Panc1 (cell line): Measurements from ENCODE around the gene KLF15. TPM values are rescaled to one million over a fixed set of nuclear protein-coding genes. Genes with fewer than 3 reads are reported as not detected.

Experiments
- ATAC-seq: fragments of 200-7000 bp; cut with Tn5 transposase; 2 replicates; pipeline ENCODE4 v1.9.1; 2020; ENCODE audit warnings: mild to moderate bottlenecking, moderate library complexity
- BruUV-seq: library from RNA; stranded (reverse); fragments of 400-500 nt; replicated peaks from 2 replicates; lab custom pipeline; 2021; lab: Mats Ljungman, UMichigan
- CTCF ChIA-PET: fragments of 300-600 bp; sonication (Branson Sonifier 250); formaldehyde crosslinking; loops from one replicate; lab custom pipeline; 2022; ENCODE audit warnings: antibody characterized with exemption; lab: Charles Lee
- POLR2A ChIA-PET: fragments of 300-600 bp; sonication (Branson Sonifier 250); formaldehyde crosslinking; loops from one replicate; lab custom pipeline; 2022; ENCODE audit warnings: antibody characterized with exemption; lab: Charles Lee
- DNase-seq: peaks from one replicate; pipeline ENCODE4 v3.0.0-alpha.2; 2010; ENCODE audit warnings: low read depth, low spot score
- H3K27ac ChIP-seq: 2 replicates; pipeline ENCODE4 v1.5.1; 2011; ENCODE audit warnings: mild to moderate bottlenecking, low read length, inconsistent platforms
- H3K27me3 ChIP-seq: fragments of 200-500 bp; sonication (Bioruptor generic); 2 replicates; pipeline ENCODE4 v1.6.0; 2014; ENCODE audit warnings: low read length, inconsistent platforms; ENCODE audit not compliant: control insufficient read depth, insufficient read depth
- H3K36me3 ChIP-seq: fragments of 200-500 bp; sonication (Bioruptor generic); 2 replicates; pipeline ENCODE4 v1.5.1; 2014; ENCODE audit warnings: inconsistent platforms, mild to moderate bottlenecking, low read length, moderate library complexity; ENCODE audit not compliant: control insufficient read depth, insufficient read depth
- H3K4me1 ChIP-seq: 2 replicates; pipeline ENCODE4 v1.5.1; 2011; ENCODE audit warnings: inconsistent platforms, mild to moderate bottlenecking, low read length, moderate library complexity; ENCODE audit not compliant: control insufficient read depth, insufficient read depth
- H3K4me3 ChIP-seq, 2 experiments: 2 replicates each; pipeline ENCODE4 v1.5.1; 2011 to 2012; ENCODE audit warnings: low read depth in 2 of 2, low read length in 2 of 2, mild to moderate bottlenecking in 2 of 2, inconsistent platforms in 1 of 2, moderate library complexity in 1 of 2
- H3K9me3 ChIP-seq: fragments of 200-500 bp; sonication (Bioruptor generic); 2 replicates; pipeline ENCODE4 v1.5.1; 2014; ENCODE audit warnings: low read depth, mild to moderate bottlenecking, inconsistent platforms, low read length, moderate library complexity; ENCODE audit not compliant: control insufficient read depth, insufficient read depth
- POLR2AphosphoS5 ChIP-seq: IDR thresholded peaks from 2 replicates; pipeline ENCODE4 v1.6.1; 2012; ENCODE audit warnings: mild to moderate bottlenecking, low read depth, low read length, moderate library complexity
- SIN3A ChIP-seq: IDR thresholded peaks from 2 replicates; pipeline ENCODE4 v1.6.1; 2012; ENCODE audit warnings: low read depth, mild to moderate bottlenecking, low read length, moderate library complexity, borderline replicate concordance; ENCODE audit not compliant: insufficient read depth
- TCF7L2 ChIP-seq: IDR thresholded peaks from 2 replicates; pipeline ENCODE4 v1.6.1; 2011; ENCODE audit warnings: mild to moderate bottlenecking, low read depth, low read length, inconsistent platforms
- in situ Hi-C: cut with HindIII; loops from 2 replicates; pipeline ENCODE4 v1.10.0; 2016; ENCODE audit warnings: low sequenced_read_pairs, low pct_unique_long_range_greater_than_20kb
- intact Hi-C: fragments of 100-400 bp; cut with micrococcal nuclease; formaldehyde crosslinking; loops from one replicate; pipeline ENCODE4 v1.10.0; 2022; ENCODE audit not compliant: unreplicated experiment
- total RNA-seq: library from RNA; stranded (reverse); gene quantifications from one replicate; pipeline ENCODE4 v1.2.1, GENCODE V29; 2021; ENCODE audit not compliant: unreplicated experiment
- TF ChIP-seq, protein P1 (sequence below), 2 experiments: IDR thresholded peaks; 2 replicates each; pipeline ENCODE4 v1.6.1; 2011 to 2012; ENCODE audit warnings: low read depth in 2 of 2, control low read depth in 1 of 2, low read length in 1 of 2, mild to moderate bottlenecking in 1 of 2, moderate library complexity in 1 of 2; ENCODE audit not compliant: insufficient read depth in 1 of 2
- TF ChIP-seq, protein P2 (sequence below): fragments of 450-650 bp; IDR thresholded peaks from 2 replicates; pipeline ENCODE4 v1.5.1; 2017; ENCODE audit warnings: mild to moderate bottlenecking

KLF15 gene
- total RNA-seq, 1 experiment from 2014 or later: 0.10 TPM

- no TSS peak for BruUV-seq
- no peak overlapping the region for H3K4me3 ChIP-seq
- intact Hi-C loops: no loop called here
- in situ Hi-C loops: no loop called here
- H3K4me1 ChIP-seq: peaks cover 9% of the 10 kb centered on the region
- ATAC-seq (no peak), DNase-seq (no peak)
- H3K9me3 ChIP-seq: no peaks in the 10 kb centered on the region
- H3K27ac ChIP-seq: no peak overlapping the region
- H3K27me3 ChIP-seq: 0 out of 2 replicates have a peak, but pooled peaks cover 2% of the 10 kb centered on the region
- TF ChIP-seq, protein P1, sequence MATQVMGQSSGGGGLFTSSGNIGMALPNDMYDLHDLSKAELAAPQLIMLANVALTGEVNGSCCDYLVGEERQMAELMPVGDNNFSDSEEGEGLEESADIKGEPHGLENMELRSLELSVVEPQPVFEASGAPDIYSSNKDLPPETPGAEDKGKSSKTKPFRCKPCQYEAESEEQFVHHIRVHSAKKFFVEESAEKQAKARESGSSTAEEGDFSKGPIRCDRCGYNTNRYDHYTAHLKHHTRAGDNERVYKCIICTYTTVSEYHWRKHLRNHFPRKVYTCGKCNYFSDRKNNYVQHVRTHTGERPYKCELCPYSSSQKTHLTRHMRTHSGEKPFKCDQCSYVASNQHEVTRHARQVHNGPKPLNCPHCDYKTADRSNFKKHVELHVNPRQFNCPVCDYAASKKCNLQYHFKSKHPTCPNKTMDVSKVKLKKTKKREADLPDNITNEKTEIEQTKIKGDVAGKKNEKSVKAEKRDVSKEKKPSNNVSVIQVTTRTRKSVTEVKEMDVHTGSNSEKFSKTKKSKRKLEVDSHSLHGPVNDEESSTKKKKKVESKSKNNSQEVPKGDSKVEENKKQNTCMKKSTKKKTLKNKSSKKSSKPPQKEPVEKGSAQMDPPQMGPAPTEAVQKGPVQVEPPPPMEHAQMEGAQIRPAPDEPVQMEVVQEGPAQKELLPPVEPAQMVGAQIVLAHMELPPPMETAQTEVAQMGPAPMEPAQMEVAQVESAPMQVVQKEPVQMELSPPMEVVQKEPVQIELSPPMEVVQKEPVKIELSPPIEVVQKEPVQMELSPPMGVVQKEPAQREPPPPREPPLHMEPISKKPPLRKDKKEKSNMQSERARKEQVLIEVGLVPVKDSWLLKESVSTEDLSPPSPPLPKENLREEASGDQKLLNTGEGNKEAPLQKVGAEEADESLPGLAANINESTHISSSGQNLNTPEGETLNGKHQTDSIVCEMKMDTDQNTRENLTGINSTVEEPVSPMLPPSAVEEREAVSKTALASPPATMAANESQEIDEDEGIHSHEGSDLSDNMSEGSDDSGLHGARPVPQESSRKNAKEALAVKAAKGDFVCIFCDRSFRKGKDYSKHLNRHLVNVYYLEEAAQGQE (IDR thresholded peaks at IDR 0.05; ENCODE audit: insufficient read depth in 1 of 2, low read depth in 2 of 2, low read length in 1 of 2): no peak
- no peak for TF ChIP-seq SIN3A
- TF ChIP-seq, protein P2, sequence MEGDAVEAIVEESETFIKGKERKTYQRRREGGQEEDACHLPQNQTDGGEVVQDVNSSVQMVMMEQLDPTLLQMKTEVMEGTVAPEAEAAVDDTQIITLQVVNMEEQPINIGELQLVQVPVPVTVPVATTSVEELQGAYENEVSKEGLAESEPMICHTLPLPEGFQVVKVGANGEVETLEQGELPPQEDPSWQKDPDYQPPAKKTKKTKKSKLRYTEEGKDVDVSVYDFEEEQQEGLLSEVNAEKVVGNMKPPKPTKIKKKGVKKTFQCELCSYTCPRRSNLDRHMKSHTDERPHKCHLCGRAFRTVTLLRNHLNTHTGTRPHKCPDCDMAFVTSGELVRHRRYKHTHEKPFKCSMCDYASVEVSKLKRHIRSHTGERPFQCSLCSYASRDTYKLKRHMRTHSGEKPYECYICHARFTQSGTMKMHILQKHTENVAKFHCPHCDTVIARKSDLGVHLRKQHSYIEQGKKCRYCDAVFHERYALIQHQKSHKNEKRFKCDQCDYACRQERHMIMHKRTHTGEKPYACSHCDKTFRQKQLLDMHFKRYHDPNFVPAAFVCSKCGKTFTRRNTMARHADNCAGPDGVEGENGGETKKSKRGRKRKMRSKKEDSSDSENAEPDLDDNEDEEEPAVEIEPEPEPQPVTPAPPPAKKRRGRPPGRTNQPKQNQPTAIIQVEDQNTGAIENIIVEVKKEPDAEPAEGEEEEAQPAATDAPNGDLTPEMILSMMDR: no peak
- ChIA-PET CTCF (no interaction called here), POLR2A (no interaction called here)
- no peaks in the 10 kb centered on the region for H3K36me3 ChIP-seq
These were observed 4.4 kb downstream of the KLF15 start for GRCh38 chr3:126352476-126353454.

- no TSS peak for BruUV-seq
These were observed 5.3 kb downstream of the KLF15 start for GRCh38 chr3:126351771-126352475.

More at GRCh38 chr3:126351771-126352475, 5.3 kb downstream of the KLF15 start:
- Histone ChIP-seq H3K27me3 (0 out of 2 replicates have a peak, but pooled peaks cover 2% of the 10 kb centered on the region), H3K36me3 (no peaks in the 10 kb centered on the region), H3K4me3 (no peak overlapping the region), H3K4me1 (peaks cover 7% of the 10 kb centered on the region; the same call in 1 of the 2 replicates), H3K9me3 (no peaks in the 10 kb centered on the region), H3K27ac (no peak overlapping the region)
- in situ Hi-C loops (no loop called here), intact Hi-C loops (no loop called here)
- TF ChIP-seq, protein P1 (IDR thresholded peaks at IDR 0.05; ENCODE audit: insufficient read depth in 1 of 2, low read depth in 2 of 2, low read length in 1 of 2): no peak
- TF ChIP-seq POLR2AphosphoS5 (no peak), SIN3A (no peak), TCF7L2 (no peak)
- TF ChIP-seq, protein P2: no peak
- DNase-seq: no peak
- no peak for ATAC-seq
- CTCF ChIA-PET: no interaction called here
- POLR2A ChIA-PET: no interaction called here
